Measurements from ENCODE around the gene ARHGAP25.

DNA sequence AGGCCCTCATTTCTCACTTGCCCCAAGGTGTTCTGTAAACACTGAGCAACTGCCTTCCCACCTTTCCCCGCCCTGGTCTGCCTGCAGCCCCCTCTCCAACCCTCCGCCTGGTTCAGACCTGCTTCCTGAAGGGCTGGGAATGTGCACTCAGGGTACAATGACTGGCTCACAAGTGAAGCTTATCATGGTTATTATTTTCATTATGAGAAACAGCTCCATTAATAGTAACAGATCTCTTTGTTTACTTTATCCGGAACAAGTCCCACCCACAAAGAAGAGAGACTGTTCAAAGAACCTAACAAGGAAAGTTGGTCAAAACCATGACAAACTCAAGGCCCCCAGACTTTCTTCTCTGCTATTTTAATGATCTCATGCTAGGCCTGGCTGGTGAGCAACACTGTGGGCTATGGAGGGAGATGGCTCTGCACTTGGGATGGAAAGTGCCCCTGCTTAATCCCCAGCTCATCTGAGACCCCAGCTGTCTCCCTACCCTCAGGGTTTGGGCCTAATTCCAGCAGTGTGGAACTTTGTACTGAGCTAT lies 36.7 kb downstream of the ARHGAP25 start:
- TF ChIP-seq, protein P1, sequence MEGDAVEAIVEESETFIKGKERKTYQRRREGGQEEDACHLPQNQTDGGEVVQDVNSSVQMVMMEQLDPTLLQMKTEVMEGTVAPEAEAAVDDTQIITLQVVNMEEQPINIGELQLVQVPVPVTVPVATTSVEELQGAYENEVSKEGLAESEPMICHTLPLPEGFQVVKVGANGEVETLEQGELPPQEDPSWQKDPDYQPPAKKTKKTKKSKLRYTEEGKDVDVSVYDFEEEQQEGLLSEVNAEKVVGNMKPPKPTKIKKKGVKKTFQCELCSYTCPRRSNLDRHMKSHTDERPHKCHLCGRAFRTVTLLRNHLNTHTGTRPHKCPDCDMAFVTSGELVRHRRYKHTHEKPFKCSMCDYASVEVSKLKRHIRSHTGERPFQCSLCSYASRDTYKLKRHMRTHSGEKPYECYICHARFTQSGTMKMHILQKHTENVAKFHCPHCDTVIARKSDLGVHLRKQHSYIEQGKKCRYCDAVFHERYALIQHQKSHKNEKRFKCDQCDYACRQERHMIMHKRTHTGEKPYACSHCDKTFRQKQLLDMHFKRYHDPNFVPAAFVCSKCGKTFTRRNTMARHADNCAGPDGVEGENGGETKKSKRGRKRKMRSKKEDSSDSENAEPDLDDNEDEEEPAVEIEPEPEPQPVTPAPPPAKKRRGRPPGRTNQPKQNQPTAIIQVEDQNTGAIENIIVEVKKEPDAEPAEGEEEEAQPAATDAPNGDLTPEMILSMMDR (IDR thresholded peaks at IDR 0.05): no peak
- TF ChIP-seq EZH2 (IDR thresholded peaks at IDR 0.05): no peak
